NCI-H526 (cell line): Measurements from ENCODE around the gene UBE2I.
A peak's percentile ranks its signal among the peaks of the same experiment; 100 is the strongest.

Experiments
- DNase-seq, 2 experiments: peaks; one replicate each; lab custom pipeline; 2025; lab: John Stamatoyannopoulos, UW

UBE2I gene

DNA sequence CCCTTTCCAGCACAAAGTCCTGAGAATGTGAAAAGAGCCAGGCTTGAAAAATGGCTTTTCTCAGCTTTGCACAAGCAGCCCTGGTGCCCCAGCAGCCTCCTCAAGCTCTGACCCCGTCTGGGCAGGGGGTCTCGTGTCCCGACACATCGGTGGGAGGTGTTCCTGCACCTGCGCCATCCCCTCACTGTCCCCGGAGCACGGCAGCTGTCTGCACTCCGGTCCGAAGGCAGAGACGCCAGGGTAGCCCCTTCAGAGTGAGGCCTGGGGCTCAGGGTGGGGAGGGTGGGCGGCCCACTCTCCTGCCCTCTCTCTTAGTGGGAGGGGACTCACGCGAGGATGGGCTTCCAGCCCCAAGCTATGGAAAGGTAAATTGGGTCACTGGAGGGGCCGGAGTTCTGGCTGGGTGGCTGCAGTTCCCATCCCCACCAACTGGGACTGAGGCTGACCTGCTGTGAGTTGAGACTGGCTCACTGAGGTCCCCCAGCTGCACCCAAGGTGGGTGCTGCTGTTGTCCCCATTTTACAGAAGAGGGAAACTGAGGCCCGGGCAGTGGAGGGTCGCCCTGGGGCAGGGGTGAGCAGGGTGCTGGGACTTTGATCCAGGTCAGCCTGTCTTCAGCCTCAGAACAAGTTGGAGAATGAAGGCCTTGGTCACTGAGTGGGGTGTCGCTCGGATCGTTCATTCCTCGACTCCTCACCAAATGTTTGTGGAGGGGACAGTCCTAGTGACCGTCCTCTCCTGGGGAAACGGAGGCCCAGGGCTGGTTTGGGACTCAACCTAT is 21.7 kb downstream of the UBE2I start:
- no peak for DNase-seq

DNA sequence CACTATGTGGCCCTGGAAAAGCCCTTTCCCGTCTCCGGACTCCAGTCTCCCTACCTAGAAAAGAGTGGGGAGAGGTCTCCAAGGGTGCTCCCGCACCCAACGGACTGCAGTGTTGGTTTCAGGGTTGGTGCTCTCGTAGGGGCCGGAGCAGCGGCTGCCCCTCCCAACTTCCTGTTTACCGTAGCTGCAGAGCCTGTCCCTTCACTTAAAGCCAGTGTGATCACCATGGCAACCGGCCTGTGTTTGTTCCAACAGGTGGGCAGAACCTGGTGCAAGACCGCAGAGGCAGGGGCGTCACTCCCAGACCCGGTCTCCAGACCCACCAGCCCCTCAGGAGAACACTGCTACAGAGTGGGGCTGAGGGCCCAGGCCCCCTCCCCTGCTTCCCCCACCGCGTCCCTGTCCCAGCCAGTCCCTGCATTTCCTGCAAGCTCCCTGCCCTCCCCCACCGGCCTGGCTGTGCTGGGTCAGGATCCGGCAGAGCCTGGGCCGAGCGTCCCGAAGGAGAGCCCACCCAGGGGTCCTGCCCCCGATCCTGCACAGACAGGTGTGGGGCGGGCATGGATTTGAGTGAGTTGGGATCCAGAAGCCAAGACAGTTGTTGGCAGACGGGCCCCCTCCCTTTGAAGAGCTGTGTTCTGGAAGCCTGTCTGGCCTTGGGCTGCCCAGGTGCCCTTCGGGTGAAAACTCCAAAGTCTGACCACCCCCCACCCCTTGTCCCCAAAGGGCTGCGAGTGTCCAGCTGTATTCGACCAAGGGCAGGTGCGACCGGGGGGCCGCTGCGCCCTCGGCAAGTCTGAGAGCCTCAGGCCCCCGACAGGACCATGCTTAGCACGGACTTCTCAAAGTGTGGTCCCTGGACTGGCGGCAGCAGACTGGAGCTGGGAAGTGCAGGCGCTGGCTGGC is 22.5 kb downstream of the UBE2I start:
- peak; percentile 25 to 39 for DNase-seq

DNA sequence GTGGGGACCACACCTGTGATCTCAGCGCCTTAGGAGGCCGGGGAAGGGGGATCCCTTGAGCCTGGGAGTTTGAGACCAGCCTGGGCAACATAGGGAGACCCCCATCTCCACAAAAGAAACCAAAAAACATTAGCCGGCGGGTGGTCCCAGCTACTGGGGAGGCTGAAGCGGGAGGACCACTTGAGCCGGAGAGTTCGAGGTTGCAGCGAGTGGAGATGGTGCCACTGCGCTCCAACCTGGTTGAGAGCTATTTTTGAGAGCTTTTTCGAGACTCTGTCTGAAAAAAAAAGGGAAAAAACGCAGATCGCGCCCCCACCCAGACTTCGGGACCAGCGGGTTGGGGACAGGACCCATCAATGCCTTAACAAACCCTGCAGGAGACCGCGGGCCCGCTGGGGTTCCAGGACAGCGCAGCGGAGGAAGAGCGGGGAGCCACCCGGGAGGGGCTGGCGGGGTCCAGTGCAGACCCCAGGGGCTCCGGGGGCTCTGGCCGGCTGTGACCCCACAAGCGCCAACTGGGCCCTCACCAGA is 23.2 kb downstream of the UBE2I start:
- no peak for DNase-seq

DNA sequence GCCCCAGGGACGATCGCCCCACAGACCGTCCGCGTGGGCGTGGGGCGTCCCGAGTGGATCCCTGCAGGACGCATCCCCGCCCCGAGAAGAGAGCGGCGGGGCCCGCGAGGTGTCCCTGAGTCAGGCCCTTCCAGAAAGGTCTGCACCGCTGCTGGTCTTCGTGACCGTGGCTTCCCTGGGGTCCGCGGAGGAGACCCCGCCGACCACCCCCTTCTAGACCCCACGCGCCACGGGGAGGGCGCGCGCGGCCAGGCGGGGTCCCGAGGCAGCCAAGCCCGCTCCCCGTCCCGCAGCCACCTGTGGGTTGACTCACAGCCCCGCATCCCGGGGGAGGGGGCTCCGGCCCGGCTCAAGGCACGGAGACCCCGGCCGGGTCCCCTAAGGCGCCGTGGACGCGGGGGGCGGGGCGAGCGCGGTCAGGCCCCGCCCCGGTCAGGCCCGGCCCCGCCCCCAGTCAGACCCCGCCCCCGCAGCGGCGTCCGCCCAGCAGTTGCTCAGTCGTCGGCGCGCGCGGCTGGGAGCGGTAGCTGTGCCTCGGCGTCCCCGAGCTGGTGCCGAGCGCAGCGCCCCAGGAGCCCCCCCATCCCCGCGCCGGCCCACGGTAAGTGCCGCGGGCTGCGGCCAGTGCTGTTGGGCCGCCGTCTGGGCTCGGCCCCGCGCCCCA is 23.8 kb downstream of the UBE2I start, which contains the start of gene BAIAP3:
Gene BAIAP3, plus strand, starts transcription at position 497 of the 664 bp plus-strand sequence. CDS start 4,905 bp downstream, outside the sequence.
- DNase-seq = peak in 1 of 2 experiments; percentile 29

DNA sequence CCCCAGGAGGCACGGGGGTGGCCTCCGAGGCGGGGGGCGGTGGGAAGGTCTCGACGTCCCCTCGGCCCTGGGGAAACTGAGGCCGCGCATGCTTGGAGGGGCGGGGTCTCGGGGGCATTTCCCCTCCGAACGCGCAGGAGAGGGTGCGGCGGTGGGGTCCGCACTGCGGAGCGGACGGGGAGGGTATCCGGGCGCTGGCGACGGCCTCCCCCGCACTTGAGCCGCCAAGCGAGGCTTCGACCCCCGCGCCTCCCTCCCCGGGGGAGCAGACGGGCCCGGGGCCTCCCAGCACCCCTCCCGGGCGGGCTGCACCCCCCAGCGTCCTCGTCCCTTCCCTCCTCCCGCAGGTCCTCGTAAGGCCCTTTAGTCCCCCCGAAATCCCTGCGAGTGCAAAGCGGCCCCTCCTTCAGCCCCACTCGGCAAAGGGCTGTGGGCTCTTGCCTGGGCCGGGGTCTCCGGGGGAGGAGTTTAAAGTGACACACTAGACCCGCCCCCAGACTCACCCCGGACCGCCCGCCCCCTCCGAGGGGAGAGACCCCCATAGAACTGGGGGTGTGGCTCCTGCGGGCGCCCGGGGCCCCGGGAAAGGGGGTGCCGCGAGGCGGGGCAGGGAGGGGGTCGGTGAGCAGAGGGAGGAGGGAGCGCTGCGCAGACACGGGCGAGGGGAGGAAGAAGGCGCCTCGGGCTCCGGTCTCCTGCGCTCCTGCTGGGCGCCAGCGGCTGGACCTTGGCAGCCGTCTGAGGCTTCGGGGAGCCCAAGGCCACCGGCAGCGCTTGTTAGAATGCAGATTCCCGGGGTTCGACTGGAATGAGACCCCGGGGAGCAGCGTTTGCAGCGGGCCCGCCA is 24.6 kb downstream of the UBE2I start:
- no peak for DNase-seq

DNA sequence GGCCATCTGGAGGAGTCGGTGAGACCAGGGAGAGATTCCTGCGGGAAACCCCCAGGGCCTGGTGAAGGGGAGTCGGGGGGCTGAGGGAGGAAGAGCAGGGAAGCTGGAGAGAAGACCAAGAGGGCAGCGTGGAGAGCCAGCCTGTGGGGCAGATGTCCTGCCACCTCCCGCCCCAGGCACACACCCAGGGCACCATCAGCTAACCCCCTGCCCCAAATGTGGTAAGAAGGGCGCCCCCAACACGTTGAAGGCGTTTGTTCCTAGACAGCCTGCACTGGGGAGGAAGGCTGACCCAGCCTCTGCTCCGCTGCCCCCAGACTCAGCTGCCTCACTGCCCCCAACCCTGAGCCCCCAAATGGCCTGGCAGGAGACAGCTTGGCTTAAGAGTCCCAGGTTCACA is 25.3 kb downstream of the UBE2I start:
- DNase-seq = no peak

DNA sequence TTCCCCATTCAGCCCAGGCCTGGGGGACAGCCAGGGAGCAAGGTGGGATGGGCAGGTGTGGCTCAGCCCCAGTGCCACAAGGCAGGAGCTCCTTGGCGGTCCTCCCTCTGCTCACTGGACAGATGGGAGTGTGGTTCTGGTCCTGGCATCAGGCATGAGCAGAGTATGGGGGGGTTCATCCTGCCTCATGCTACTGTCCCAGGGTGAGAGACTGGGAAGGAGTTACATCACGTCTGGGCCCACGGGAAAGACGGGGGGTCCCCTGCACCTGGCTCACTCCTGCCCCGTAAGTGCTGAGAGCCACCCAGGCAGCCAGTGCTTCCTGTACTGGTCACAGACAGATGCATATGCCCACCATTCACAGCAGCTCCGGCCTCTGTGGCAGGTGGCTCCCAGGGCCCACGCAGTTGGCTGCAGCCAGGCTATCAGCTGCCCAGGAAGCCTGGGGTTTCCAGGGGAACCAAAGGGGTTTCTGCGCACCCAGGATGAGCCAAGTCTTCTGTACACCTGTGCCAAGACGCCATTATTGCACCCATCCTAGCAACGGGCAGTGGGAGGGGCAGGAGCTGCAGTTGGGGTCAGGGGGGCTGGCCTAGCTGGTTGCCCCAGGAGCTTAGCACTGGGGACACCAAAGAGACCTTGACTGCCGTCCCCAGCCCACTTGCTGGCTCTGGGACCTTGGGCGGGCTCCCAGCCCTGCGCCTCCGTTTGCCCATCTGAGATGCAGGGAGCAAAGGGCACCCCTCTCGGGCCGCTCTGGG is 26.0 kb downstream of the UBE2I start:
- DNase-seq = no peak

DNA sequence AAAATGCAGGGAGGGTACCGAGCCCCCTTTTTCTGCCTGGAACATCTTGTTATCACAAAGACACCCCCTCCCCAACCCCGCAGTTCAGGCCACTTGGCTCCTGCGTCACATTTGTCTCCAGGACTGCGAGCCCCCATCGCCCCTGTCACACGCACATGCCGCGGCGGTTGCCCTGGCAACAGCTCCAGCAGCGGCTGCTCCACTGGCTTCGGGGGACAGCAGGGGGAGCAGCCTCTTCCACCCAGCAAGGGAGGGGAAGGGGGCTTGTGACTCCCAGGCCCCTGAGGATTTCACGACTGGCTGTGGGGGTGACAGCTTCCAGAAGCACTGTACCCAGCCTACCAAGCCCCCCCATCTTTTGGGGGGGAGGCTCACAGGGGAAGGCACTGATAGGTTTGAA is 26.6 kb downstream of the UBE2I start:
- DNase-seq = no peak

DNA sequence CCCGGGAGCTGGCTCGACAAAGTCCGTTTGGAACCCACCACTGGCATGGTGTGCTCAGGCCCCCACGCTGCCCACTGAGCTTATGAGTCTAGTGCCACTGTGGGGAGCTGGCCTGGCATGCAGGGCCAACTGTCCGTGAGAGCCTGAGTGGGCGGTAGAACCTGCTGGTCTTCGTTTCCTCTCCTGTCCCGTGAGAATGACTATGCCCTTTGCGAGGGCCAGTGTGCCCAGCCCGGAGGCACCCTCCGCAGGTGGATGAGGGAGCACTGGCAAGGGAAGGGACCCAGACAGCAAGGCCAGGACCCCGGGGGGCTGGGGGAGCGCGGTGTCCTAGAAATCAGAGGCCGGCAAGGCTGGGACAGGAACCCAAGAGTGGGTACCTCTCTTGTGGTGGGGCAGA is 27.2 kb downstream of the UBE2I start:
- DNase-seq = no peak

DNA sequence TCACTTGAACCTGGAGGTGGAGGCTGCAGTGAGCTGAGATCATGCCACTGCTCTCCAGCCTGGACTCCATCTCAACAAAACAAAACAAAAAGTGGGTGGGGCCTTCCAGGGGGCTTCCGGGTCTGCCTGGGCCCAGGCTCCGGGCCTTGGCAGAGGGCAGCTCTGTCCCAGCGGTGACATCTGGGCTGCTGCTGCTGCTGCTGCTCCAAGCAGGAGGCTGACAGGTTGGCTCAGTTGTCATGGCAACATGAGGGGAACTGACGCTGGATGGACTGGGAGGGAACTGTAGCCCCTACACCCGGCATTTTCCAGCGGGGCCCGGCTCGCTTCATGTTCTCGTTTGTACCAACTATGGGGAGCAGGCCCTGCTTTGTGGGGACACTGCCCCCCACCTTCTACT is 28.1 kb downstream of the UBE2I start:
- no peak for DNase-seq

DNA sequence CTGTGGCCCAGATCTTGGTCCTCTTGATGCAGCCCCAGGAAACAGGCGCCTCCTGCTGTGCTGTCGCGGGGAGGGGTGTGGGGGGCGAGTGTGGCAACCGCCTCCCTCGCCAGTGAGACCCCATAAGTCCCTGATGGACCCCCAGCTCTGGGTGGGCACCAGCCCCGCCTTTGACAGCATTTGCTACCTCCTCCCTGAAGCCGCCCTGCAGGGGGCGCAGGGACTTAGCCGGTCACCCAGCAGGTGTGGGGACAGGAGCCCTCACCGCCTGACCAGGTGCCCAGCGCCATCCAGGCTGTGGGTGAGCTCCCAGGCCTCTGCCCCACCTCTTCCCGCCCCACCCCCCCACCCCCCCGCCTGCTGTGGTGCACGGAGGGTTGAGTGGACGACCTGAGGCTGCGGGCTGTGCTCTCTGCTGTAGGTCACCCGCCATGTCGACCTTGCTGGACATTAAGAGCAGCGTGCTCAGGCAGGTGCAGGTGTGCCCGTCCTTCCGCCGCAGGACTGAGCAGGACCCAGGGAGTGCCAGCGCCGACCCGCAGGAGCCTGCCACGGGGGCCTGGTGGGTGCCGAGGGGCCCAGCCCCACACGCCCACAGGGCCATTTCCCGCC is 28.8 kb downstream of the UBE2I start:
- DNase-seq = peak in 1 of 2 experiments; percentile 58

DNA sequence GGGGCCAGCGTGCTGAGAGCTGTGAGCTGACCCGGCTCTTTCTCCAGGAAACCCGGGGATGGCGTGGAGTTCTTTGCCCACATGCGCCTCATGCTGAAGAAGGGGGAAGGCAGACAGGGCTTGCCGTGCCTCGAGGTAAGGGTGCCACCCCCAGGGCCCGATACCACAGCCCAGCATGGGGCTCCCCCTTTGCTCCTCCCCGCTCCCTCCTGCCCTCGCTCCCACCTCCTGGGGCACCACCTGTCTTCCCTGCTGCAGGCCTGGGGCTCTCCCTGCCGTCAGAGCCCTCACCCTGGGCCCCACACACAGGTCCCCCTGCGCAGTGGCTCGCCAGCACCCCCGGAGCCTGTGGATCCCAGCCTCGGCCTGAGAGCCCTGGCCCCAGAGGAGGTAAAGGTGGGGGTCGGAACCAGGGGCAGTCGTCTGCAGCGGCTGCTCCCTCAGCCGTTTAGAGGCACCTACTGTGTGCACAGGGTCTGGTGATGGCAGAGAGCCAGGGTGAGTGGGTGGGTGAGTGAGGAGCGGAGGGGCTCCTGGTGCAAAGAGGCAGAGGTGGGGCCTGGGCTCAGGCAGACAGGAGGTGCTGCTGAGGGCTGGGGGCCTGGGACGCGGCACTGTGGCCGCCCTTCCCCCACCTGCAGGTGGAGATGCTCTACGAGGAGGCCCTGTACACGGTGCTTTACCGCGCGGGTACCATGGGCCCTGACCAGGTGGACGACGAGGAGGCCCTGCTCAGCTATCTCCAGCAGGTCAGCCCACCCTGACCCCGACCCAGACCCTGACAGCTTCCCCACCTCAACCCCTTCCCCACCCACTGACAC is 29.6 kb downstream of the UBE2I start:
- no peak for DNase-seq

DNA sequence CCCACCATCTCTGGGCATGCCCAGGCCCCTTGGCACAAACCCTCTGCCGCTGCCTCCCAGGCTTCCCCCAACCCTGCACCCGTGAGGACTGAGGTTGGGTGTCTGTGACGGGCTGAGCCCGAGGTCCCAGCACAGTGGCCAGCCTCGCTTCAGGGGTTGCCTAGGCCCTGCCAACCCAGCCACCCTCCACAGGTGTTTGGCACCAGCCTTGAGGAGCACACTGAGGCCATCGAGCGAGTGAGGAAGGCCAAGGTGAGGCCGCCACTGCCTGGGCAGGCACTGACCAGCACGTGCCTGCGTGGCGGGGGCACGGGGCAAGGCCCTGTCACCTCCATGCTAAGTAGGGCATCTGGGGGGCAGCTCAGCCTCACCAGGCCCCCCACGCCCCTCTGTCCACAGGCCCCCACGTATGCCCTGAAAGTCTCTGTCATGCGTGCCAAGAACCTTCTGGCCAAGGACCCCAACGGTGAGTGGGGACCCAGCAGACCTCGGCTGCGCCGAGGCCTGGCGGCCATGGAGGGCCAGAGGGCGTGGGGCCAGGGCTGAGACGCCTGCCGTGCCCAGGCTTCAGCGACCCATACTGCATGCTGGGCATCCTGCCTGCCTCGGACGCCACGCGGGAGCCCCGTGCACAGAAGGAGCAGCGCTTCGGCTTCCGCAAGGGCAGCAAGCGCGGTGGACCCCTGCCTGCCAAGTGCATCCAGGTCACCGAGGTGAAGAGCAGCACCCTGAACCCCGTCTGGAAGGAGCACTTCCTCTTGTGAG is 31.5 kb downstream of the UBE2I start:
- DNase-seq = no peak

DNA sequence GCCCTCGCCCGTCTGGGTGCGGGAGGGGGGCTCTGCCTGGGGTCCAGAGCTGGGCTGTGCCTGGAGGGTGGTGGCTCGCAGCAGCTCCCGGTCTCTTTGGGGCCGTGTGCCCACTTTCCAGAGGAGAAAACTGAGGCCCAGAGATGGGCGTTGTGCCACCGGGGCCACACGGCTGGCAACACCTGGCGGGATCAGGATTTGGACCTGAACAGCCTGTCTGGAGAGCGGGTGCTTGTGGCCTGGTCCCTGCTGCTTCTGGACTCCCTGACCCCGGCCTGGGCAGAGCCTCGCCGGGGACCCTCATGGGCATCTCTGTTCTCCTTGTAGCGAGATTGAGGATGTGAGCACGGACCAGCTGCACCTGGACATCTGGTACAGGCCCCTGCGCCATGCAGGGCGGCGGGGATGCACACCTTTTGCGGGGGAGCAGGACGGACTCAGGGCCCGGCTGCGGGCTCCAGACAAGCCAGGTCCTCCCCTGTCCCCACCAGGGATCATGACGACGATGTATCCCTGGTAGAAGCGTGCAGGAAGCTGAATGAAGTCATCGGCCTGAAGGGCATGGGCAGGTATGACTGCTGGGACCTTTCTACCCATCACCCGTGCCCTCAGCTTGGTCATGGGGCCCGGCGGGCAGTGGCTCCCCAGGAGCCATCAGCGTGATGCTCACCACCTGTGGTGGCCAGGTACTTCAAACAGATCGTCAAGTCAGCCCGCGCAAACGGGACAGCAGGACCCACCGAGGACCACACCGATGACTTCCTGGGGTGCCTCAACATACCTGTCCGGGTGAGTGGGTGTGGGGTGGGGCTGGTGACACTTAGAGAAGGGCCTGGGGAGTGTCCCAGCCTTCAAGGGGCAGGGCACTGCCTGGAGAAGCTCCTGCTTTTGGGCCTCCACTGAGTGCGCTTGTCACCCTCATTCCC is 32.3 kb downstream of the UBE2I start:
- DNase-seq = no peak

DNA sequence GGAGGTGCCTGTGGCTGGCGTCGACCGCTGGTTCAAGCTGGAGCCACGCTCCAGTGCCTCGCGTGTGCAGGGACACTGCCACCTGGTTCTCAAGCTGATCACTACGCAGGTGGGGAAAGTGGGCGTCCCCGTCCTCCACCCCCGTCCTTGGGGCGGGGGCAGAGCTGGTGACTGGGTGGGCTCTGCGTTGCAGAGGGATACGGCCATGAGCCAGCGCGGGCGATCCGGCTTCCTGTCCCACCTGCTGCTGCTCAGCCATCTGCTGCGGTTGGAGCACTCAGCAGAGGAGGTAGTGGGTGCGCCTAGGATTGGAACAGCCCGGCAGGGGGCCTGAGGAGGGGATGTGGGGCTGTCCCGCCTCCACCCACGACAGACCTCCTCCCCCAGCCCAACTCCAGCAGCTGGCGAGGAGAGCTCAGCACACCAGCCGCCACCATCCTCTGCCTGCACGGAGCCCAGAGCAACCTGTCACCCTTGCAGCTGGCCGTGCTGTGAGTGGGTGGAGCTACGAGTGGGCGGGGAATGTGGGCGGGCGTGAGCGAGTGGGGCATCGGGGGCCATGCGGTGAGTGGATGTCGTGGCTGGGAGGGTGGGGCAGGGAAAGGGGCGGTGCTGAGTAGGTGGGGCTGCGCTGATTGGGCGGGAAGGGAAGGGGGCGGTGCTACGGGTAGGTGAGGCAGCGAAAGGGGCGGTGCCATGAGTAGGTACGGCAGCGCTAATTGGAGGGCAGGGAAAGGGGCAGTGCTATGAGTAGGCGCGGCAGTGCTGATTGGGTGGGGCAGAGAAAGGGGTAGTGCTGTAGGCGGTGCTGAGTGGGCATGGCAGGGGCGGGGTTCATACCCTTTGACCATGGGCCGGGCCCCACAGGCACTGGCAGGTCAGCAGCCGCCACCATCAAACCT is 33.3 kb downstream of the UBE2I start:
- peak; percentile 96 to 97 for DNase-seq
